SK-N-MC (cell line): ENCODE data around the gene HRH3.

ENCODE experiments used
- DNase-seq: peaks from one replicate; pipeline ENCODE4 v3.0.0-alpha.2; 2011; ENCODE audit warnings: low read depth, low spot score
- H3K27ac ChIP-seq: fragments of 200-600 bp; sonication (generic); 2 replicates; pipeline ENCODE4 v1.5.1; 2016; ENCODE audit warnings: mixed run types
- H3K36me3 ChIP-seq: fragments of 200-600 bp; sonication (generic); 2 replicates; pipeline ENCODE4 v1.6.1; 2017; ENCODE audit warnings: antibody characterized with exemption, low read length, mixed read lengths; ENCODE audit not compliant: insufficient read depth
- H3K4me3 ChIP-seq: fragments of 200-600 bp; sonication (generic); 2 replicates; pipeline ENCODE4 v1.5.1; 2016
- H3K9ac ChIP-seq: fragments of 200-600 bp; sonication (generic); 2 replicates; pipeline ENCODE4 v1.8.0; 2017; ENCODE audit warnings: mixed run types, mixed read lengths; ENCODE audit not compliant: insufficient read length
- H3K9me3 ChIP-seq: fragments of 200-600 bp; sonication (generic); 2 replicates; pipeline ENCODE4 v1.6.1; 2017; ENCODE audit warnings: low read depth, mild to moderate bottlenecking, antibody characterized with exemption, low read length, moderate library complexity, mixed read lengths
- EZH2 ChIP-seq: fragments of 200-600 bp; sonication (generic); IDR thresholded peaks from one replicate; pipeline ENCODE4 v1.6.1; 2017; ENCODE audit warnings: antibody characterized with exemption
- FOXP2 ChIP-seq: optimal IDR thresholded peaks from 2 replicates; pipeline ENCODE3; 2011; ENCODE audit warnings: mild to moderate bottlenecking, moderate library complexity; ENCODE audit not compliant: insufficient read depth; ENCODE audit errors: extremely low read length, control extremely low read depth
- POLR2AphosphoS5 ChIP-seq: IDR thresholded peaks from 2 replicates; pipeline ENCODE4 v1.6.1; 2012; ENCODE audit warnings: mild to moderate bottlenecking, low read depth, low read length, borderline replicate concordance

The HRH3 gene

DNA sequence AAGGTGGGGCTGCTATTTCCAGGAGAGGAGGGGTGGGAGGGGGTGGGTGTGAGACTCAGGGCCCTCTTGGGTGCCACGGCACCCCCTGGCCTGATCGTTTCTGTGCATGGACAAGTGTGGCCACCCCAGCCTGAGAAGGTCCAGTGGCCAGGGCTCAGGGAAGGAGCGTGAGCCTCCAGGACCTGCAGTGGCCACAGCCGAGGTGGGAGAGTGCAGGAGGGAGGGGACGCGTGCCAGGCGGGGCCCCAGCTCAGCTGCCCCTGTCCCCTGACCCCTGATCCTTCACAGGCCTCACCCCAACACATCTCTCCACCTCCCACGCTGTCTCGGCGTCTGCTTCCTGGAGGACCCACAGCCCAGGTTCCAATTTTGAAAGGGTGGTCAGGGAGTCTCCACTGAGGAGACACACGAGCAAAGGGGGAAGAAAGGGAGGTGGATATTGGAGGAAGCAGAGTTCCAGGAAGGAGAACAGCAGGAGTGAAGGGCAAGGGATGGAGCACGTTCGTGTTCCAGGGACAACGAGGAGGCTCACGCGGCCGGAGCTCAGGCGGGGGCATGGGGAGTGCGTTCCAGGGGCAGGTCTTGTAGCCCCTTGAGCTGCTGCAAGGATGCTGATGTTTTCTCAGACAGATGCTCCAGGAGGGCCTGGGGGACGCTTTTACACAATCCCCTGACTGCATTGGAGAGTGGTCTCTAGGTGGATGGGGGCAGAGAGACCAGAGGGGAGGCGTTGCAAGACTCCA, 4.2 kb upstream of the HRH3 start:
- no peak for DNase-seq
- H3K9me3 ChIP-seq = no peaks in the 10 kb centered on the region
- no peak overlapping the region for H3K27ac ChIP-seq
- no peak overlapping the region for H3K9ac ChIP-seq
- no peaks in the 10 kb centered on the region for H3K36me3 ChIP-seq
- TF ChIP-seq EZH2 (no peak), FOXP2 (no peak), POLR2AphosphoS5 (no peak)
- H3K4me3 ChIP-seq = no peak overlapping the region

DNA sequence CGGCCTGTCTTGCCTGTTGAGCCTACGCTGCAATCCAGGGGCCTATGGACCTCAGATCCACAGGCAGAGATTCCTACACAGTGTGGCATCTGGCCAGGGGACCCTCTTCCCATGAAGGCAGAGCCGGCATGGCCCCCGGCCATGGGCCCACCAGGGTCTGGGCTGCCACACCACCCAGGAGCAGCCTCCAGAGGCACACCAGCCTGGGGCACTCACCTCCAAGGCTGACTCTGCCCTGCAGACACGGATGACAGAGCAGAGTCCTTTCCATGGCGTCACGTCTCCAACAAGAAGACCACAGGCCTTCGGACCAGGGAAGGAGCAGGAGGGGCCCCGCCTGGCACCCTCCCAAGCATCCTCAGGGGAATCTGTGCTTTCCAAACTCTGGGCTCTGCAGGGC, 3.5 kb upstream of the HRH3 start:
- TF ChIP-seq EZH2 (no peak), POLR2AphosphoS5 (no peak), FOXP2 (no peak)
- Histone ChIP-seq H3K27ac (no peak overlapping the region), H3K9me3 (no peaks in the 10 kb centered on the region), H3K9ac (no peak overlapping the region), H3K36me3 (no peaks in the 10 kb centered on the region), H3K4me3 (no peak overlapping the region)
- DNase-seq = no peak

DNA sequence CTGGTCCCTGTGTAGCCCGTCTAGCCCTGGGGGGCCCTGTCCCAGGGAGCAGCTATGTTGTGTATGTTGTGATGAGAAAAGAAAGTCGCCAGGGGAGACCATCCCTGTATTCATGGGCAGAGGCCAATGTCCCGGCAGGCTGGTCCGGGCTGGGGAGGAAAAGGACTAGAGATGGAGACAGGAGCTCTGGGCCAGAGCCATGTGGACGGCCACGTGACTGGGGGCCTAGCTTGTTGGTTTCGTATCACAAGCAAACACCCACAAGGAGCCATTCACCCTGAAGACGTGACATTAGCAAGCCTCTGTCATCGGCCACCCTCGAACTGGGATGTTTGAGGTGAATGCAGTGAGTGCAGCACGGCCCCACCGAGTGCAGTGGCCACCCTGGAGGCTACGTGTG, 2.9 kb upstream of the HRH3 start:
- TF ChIP-seq POLR2AphosphoS5 (no peak), EZH2 (no peak), FOXP2 (no peak)
- no peak overlapping the region for H3K4me3 ChIP-seq
- DNase-seq = no peak
- H3K9me3 ChIP-seq = no peaks in the 10 kb centered on the region
- no peak overlapping the region for H3K27ac ChIP-seq
- no peaks in the 10 kb centered on the region for H3K36me3 ChIP-seq
- no peak overlapping the region for H3K9ac ChIP-seq

DNA sequence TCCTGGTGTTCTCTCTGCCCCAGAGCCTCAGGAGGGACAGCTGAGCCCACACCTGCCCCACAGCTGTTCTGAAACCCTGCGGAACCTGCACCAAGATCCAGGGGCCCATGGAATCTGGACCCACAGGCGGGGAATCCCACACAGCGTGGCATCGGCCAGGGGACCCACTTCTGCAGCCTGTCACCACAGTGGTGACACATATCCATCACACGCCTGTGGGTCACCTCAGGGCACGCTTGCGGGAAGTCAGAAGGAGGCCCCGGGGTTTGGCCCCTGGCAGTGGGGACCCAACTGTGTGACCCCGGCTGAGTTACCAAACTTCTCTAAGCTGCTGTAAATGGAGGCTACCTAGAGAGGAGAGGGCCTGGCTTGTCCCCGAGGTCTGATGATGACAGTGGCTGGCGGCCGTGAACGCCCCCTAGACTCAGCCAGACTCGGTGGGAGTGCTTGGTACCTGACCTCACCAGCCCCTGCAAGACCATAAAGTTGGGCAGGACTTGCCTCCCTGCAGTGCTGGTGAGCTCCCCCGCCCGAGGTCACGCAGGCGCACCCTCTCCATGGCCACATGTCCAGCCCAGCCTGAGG, 2.3 kb upstream of the HRH3 start:
- Histone ChIP-seq H3K9me3 (no peaks in the 10 kb centered on the region), H3K36me3 (no peaks in the 10 kb centered on the region), H3K9ac (no peak overlapping the region), H3K4me3 (no peak overlapping the region), H3K27ac (no peak overlapping the region)
- DNase-seq = no peak
- TF ChIP-seq FOXP2 (no peak), POLR2AphosphoS5 (no peak), EZH2 (no peak)

DNA sequence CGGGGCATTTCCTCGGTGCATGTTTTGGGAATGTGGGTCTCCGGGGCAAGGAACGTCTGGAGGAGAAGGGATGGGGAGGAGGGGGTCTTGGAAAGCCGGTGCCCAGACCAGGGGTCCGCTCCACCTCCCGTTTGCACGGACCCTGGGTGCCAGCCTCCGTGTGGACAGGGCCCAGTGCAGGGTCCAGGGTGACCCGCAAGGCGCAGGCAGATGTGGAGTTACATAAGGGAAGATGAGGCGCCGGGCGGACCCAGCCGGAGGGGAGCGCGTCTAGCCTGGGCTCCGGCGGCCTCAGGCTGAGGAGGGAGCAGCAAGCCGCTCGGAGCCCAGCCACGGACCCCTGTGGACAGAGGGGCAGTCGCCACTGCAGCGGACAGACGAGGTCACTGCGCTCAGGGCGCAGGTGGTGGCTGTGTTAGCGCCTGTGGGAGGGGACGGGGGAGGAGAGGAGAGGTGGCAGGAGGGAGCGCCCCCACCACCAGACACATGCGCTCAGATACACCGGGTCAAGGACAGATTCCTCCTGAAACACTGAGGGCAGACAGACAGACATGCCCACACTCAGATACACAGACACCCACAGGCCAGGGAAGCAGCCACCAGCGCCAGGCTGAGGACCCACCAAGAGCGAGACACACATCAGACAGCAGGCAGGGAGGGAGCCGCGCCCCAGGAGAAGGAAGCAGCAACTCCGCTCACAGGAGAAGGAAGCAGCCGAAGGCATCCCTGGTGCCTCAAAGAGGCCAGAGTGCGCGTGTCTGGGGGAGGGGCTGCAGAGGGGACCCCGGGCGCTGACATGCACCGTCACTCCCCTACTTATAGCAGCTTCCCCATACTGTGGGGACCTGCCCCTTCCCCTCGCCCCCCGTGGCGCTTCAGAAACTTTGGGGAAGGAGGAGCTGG, 839 bp upstream of the HRH3 start:
- H3K36me3 ChIP-seq = no peaks in the 10 kb centered on the region
- H3K9ac ChIP-seq = no peak overlapping the region
- no peaks in the 10 kb centered on the region for H3K9me3 ChIP-seq
- no peak for TF ChIP-seq FOXP2
- peak; percentile 8 for TF ChIP-seq EZH2
- H3K4me3 ChIP-seq = no peak overlapping the region
- H3K27ac ChIP-seq = no peak overlapping the region
- DNase-seq = no peak

DNA sequence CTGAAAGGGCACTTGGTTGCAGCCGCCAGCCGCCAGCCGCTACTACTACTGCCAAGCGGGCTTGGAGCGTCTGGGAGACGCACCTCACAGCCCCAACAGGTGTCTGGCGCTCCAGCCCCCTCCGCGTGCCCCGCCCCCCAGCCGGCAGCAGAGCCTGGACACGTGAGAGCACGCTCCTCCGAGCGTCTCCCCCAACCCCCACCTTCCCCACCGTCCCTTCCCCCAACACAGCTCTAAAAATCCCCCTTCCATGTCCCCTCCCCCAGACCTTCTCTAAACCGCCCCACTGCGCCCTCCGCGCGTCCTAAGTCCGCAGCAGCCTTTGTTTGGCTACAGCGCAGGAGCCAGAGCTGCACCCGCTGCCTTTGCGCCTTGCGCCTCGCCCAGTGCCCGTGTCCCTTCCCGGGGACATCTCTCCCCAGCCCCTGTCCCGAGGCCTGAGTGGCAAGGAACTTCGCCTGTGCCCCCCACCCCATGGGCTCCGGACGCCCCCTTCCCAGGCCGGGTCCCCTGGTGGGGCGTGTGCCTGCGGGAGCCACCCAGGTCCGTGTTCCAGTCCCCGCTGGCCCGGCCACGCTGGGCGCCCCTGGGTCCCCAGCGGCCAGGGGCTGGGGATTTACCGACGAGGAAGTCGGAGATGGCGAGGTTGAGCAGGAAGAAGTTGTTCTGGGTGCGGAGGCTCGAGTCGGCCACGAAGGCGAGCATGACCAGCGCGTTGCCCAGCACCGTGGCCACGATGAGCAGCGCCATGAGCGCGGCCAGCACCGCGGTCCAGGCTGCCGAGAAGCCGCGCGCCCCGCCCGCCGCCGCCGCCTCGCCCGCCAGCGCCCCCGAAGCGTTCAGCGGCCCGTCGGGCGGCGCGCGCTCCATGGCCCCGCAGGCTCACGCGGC, 732 bp downstream of the HRH3 start:
- Histone ChIP-seq H3K36me3 (no peaks in the 10 kb centered on the region), H3K27ac (no peak overlapping the region), H3K4me3 (no peak overlapping the region), H3K9me3 (no peaks in the 10 kb centered on the region), H3K9ac (no peak overlapping the region)
- TF ChIP-seq POLR2AphosphoS5 (no peak), EZH2 (no peak), FOXP2 (no peak)
- no peak for DNase-seq

DNA sequence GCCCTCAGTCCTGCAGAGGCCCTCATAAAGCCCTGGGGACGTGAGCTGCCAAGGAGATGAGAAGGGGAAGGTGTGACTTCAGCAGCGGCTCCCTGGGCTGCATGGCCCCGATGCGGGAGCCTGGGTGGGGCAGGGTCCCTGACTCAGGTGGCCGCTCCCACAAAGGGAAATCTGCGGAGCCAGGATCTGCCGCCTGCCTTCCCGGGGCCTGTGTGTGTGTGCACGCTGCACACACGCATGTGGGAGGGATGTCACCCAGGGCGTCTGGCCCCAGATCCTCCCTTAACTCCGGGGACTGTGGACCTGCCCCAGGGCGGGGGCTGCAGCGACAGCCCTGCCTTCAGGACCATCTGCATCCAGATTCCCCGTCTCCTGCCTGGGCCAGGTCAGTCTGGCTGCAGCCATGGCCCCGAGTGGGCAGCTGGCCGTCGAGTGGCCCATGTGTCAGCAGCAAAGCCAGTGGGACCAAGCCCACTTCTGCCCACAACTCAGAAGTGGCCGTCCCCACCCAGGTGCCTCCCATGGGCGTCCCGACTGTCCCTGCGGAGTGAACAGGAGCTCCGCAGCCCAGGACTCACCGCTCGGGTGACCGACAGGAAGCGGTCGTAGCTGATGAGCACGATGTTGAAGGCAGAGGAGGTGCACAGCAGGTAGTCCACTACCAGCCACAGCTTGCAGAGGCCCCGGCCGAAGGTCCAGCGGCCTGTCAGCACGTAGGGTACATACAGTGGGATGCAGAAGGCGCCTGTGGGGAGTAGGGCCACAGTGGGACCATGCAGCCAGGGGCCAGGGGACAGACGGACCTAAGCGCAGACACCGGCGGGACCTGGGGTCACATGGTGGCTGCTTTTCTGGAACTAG, 1.9 kb downstream of the HRH3 start:
- H3K4me3 ChIP-seq = no peak overlapping the region
- H3K36me3 ChIP-seq = no peaks in the 10 kb centered on the region
- H3K9ac ChIP-seq = no peak overlapping the region
- no peak for TF ChIP-seq FOXP2
- no peak for TF ChIP-seq POLR2AphosphoS5
- TF ChIP-seq EZH2 = no peak
- H3K9me3 ChIP-seq = no peaks in the 10 kb centered on the region
- H3K27ac ChIP-seq = no peak overlapping the region
- no peak for DNase-seq
